Endometrial microvascular endothelial cells (primary cell): ENCODE data around the gene C11orf97. TPM values are rescaled to one million over a fixed set of nuclear protein-coding genes. Genes with fewer than 3 reads are reported as not detected.

ENCODE experiments used
- in situ Hi-C: cut with HindIII; loops from 2 replicates; pipeline ENCODE4 v1.10.0; 2017; ENCODE audit warnings: low sequenced_read_pairs, low pct_unique_long_range_greater_than_20kb; ENCODE audit errors: inconsistent ontology term
- total RNA-seq: library from RNA; depleted of rRNA; stranded (reverse); fragments of >200 nt; gene quantifications from one replicate; pipeline ENCODE4 v1.2.3, GENCODE V29; 2015; ENCODE audit errors: inconsistent ontology term

The C11orf97 gene
- total RNA-seq, 1 donor from 2014 or later = not detected

GRCh38 chr11:94577841-94578240 lies 65.6 kb downstream of the C11orf97 start:
- in situ Hi-C loops = no loop called here

Other genes with a start within 250 kb of the C11orf97 start
- not detected for gene IZUMO1R, start 207.9 kb upstream of the C11orf97 start, total RNA-seq
- not detected for gene GPR83, start 111.0 kb upstream of the C11orf97 start, total RNA-seq
- 17.7 TPM for gene MRE11, start 18.6 kb upstream of the C11orf97 start, total RNA-seq
- gene ANKRD49, start 18.5 kb upstream of the C11orf97 start, total RNA-seq = 9.9 TPM
- gene FUT4, start 31.5 kb downstream of the C11orf97 start, total RNA-seq = 4.0 TPM
- gene PIWIL4, start 54.9 kb downstream of the C11orf97 start, total RNA-seq = not detected